ENCODE data around the gene KDM6A.
"Not testable (repeated sequence)": the region's sequence is repeated elsewhere in the genome, so short reads cannot be mapped to it uniquely, and the experiment has no call there.

The KDM6A gene

DNA sequence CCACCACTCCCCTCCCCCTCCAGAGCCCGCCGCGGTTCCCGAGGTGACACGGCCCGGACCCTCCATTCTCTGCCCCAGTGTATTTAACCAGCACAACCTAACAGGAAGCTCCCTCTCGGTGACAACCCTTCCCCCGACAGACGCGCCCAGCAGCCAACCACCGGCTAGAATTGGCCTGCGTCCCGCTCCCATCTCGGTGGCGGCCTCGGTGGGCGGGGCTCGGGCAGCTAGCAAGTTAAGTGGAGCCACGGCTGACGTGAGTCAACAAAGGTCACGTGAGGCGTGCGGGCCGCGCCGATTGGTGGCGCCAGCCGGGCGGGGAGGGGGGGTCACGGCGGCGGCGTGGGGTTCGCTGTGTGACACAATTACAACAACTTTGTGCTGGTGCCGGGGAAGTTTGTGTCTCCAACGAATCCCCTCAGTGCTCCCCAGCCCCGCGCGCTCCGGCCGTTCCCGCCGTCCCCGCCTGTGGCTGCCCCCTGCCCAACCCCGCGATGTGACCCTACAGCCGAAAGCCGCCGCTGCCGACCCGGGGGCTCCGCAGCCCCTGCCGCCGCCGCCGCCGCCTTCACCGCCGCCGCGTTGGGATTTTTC, at the start of gene KDM6A:
TSS of gene KDM6A (plus strand) at position 368 of the 594 bp plus-strand sequence. CDS start 364 bp downstream, outside the sequence.
- Histone ChIP-seq H3K4me3 (peak within 1 kb of the TSS; percentile 90), H3K4me1 (peaks cover 28% of the 10 kb centered on the region), H4K20me1 (peaks cover 20% of the 10 kb centered on the region), H3K9ac (peak within 1 kb of the TSS; percentile 97), H3K36me3 (peaks cover 2% of the 10 kb centered on the region; the same call in 1 of the 2 replicates), H3K4me2 (peak within 1 kb of the TSS; percentile 89), H3K27me3 (no peaks in the 10 kb centered on the region), H3K9me3 (no peaks in the 10 kb centered on the region), H3K27ac (peak within 1 kb of the TSS; percentile 98)
- TF ChIP-seq Cebpa-rat (IDR thresholded peaks at IDR 0.05): no peak

DNA sequence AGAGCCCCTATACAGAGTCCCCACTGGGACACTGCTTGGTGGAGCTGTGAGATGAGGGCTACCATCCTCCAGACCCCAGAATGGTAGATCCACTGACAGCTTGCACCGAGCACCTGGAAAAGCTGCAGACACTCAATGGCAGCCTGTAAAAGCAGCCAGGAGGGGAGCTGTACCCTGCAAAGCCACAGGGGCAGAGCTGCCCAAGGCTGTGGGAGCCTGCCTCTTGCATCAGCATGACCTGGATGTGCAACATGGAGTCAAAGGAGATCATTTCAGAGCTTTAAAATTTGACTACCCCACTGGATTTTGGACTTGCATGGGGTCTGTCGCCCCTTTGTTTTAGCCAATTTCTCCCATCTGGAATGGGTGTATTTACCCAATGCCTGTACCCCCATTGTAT, 49.8 kb upstream of the KDM6A start:
- H3K27me3 ChIP-seq, H3K4me2 ChIP-seq, H4K20me1 ChIP-seq, H3K9me3 ChIP-seq, H3K36me3 ChIP-seq, H3K27ac ChIP-seq, H3K9ac ChIP-seq, H3K4me1 ChIP-seq, H3K4me3 ChIP-seq: not testable (repeated sequence)

DNA sequence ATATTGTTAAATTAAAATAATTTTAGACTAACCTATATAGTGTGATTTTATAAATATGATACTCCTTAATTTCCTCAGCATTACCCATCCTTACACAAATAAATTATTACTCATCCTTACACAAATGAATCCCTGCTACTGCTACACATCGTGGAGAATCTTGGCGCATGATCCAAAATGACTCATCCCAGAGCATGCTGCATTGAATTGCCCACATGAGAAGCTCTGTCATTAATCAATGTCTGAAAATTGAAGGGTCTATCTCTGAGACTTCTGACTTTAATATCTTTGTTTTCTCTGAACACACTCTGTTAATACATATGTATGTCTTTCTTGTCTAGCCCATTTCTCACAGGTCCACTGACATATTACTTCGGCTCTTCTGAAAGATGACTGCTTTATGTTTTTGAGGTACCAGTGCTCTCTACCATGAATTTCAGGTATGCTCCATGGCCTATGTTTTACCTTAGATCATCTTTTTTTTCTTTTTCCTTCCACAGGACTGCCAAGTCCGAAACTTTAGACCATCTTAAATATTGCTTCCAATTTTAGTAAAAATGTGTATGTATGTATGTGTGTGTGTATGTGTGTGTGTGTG, 44.9 kb upstream of the KDM6A start:
- H3K4me1 ChIP-seq: no peaks in the 10 kb centered on the region
- TF ChIP-seq Cebpa-rat (IDR thresholded peaks at IDR 0.05): no peak
- no peaks in the 10 kb centered on the region for H4K20me1 ChIP-seq
- H3K4me2 ChIP-seq: no peak overlapping the region
- H3K9me3 ChIP-seq: no peaks in the 10 kb centered on the region
- no peaks in the 10 kb centered on the region for H3K27me3 ChIP-seq
- no peaks in the 10 kb centered on the region for H3K36me3 ChIP-seq
- no peak overlapping the region for H3K27ac ChIP-seq
- H3K9ac ChIP-seq: no peak overlapping the region
- H3K4me3 ChIP-seq: no peak overlapping the region

DNA sequence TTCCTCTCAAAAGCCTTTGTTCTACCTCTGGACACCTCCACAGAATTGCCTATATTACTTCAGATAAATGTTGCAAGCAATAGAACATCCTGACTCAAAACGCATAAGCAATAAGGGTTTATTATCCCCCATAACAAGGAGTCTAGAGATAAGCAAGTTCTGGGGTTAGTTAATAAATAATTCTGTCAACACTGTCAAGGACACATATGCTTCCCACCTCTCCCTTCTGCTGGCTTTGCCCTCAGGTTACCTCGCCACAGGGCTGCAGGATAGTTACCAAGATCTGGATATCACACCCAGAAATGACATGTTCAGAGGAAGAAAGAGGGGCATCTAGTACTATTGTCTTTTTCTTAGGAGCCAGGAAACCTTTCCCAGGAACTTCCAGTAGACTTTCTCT, 43.2 kb upstream of the KDM6A start:
- Histone ChIP-seq H3K4me2 (no peak overlapping the region), H3K9ac (no peak overlapping the region), H3K9me3 (no peaks in the 10 kb centered on the region), H4K20me1 (no peaks in the 10 kb centered on the region), H3K27ac (no peak overlapping the region), H3K4me1 (no peaks in the 10 kb centered on the region), H3K4me3 (no peak overlapping the region), H3K36me3 (no peaks in the 10 kb centered on the region), H3K27me3 (no peaks in the 10 kb centered on the region)
- TF ChIP-seq Cebpa-rat (IDR thresholded peaks at IDR 0.05): no peak

- no peak overlapping the region for H3K4me2 ChIP-seq
- H3K9ac ChIP-seq: no peak overlapping the region
- H4K20me1 ChIP-seq: no peaks in the 10 kb centered on the region
- H3K36me3 ChIP-seq: no peaks in the 10 kb centered on the region
- no peak for TF ChIP-seq Cebpa-rat (IDR thresholded peaks at IDR 0.05)
- no peak overlapping the region for H3K4me3 ChIP-seq
- no peak overlapping the region for H3K27ac ChIP-seq
- H3K4me1 ChIP-seq: no peaks in the 10 kb centered on the region
- H3K27me3 ChIP-seq: no peaks in the 10 kb centered on the region
- no peaks in the 10 kb centered on the region for H3K9me3 ChIP-seq
Observed at GRCh38 chrX:44842550-44843317, 30.3 kb upstream of the KDM6A start.

DNA sequence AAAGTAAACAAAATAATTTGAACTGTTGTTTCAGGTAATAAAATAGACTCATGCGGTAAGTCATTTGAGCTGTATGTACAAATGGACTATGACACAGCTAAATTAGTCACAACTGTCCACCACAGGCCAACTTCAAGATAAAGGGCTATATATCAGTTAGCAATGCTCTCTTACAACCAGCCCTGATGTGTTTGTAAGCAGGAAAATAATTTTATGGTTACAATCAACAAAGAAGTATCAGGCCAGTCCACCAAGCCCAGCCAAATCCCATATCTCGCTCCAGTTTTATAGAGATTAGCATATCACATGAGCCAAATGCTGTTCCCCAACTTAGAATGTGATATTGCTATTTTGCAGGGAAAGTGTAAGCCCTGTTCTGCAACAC, 29.7 kb upstream of the KDM6A start:
- Histone ChIP-seq H3K4me2 (no peak overlapping the region), H3K36me3 (no peaks in the 10 kb centered on the region), H3K4me1 (no peaks in the 10 kb centered on the region), H4K20me1 (no peaks in the 10 kb centered on the region), H3K9me3 (no peaks in the 10 kb centered on the region), H3K9ac (no peak overlapping the region), H3K4me3 (no peak overlapping the region), H3K27ac (no peak overlapping the region), H3K27me3 (no peaks in the 10 kb centered on the region)
- TF ChIP-seq Cebpa-rat (IDR thresholded peaks at IDR 0.05): no peak

GRCh38 chrX:44843753-44844152, 29.2 kb upstream of the KDM6A start, which contains the start of gene DUSP21:
Gene DUSP21, plus strand, starts transcription at chrX:44844021. Its CDS starts 112 bp downstream, at chrX:44844133.
- Histone ChIP-seq H3K36me3 (no peaks in the 10 kb centered on the region), H3K4me1 (no peaks in the 10 kb centered on the region), H3K9ac (no peak within 1 kb of the TSS), H4K20me1 (no peaks in the 10 kb centered on the region), H3K9me3 (no peaks in the 10 kb centered on the region), H3K27me3 (no peaks in the 10 kb centered on the region), H3K4me3 (no peak within 1 kb of the TSS), H3K4me2 (no peak within 1 kb of the TSS), H3K27ac (no peak within 1 kb of the TSS)
- no peak for TF ChIP-seq Cebpa-rat (IDR thresholded peaks at IDR 0.05)

DNA sequence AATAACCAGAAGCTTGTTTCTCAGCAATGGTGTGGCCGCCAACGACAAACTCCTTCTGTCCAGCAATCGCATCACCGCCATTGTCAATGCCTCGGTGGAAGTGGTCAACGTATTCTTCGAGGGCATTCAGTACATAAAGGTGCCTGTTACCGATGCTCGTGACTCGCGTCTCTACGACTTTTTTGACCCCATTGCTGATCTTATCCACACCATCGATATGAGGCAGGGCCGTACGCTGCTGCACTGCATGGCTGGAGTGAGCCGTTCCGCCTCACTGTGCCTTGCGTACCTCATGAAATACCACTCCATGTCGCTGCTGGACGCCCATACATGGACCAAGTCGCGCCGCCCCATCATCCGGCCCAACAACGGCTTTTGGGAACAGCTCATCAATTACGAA, 28.8 kb upstream of the KDM6A start:
- no peak for TF ChIP-seq Cebpa-rat (IDR thresholded peaks at IDR 0.05)
- H3K4me1 ChIP-seq: no peaks in the 10 kb centered on the region

DNA sequence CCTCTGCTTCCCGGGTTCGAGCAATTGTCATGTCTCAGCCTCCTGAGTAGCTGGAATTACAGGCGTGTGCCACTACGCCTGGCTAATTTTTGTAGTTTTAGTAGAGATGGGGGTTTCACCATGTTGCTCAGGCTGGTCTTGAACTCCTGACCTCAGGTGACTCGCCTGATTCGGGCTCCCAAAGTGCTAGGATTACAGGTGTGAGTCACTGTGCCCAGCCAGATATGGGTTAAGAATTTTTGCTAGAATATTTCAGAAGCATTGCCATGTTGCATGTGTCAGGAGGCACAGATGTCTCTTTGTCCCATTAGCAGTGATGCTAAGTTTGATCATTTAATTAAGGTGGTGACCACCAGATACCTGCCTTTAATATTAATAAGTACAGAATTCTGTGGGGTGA, 22.1 kb upstream of the KDM6A start:
- H3K27me3 ChIP-seq, H3K9me3 ChIP-seq, H3K36me3 ChIP-seq, H3K4me3 ChIP-seq, H3K4me1 ChIP-seq, H3K4me2 ChIP-seq, H3K9ac ChIP-seq, H3K27ac ChIP-seq, H4K20me1 ChIP-seq: not testable (repeated sequence)

More for the DNA sequence above, 28.8 kb upstream of the KDM6A start:
- no peaks in the 10 kb centered on the region for H3K36me3 ChIP-seq
- H4K20me1 ChIP-seq: no peaks in the 10 kb centered on the region
- H3K9ac ChIP-seq: no peak overlapping the region
- H3K27ac ChIP-seq: no peak overlapping the region
- no peak overlapping the region for H3K4me3 ChIP-seq
- H3K4me2 ChIP-seq: no peak overlapping the region
- H3K27me3 ChIP-seq: no peaks in the 10 kb centered on the region
- H3K9me3 ChIP-seq: no peaks in the 10 kb centered on the region

DNA sequence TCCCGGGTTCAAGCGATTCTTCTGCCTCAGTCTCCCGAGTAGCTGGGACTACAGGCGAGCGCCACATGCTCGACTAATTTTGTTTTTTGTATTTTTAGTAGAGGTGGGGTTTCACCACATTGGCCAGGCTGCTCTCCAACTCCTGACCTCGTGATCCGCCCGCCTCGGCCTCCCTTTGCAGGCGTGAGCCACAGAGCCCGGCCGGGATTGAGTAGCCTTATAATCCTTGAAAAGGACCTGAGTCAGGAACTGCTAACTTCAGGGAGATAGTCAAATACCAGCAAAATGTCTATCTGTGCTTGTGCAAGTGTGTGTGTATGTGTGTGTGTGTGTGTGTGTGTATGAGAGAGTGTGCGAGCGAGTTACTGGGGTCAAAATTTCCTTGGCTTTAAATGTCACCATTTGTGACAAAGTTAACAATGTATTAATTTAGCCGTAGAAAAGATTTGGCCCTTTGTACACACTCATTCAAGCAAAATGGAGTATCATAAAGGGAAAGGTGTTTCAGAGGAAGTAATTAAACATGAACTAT, 1.8 kb upstream of the KDM6A start:
- Histone ChIP-seq H3K4me3 (peak overlapping the region; percentile 90), H3K9ac (peak overlapping the region; percentile 97; the same call in 1 of the 2 replicates), H3K4me2 (peak overlapping the region; percentile 80), H3K9me3 (no peaks in the 10 kb centered on the region), H3K27me3 (no peaks in the 10 kb centered on the region), H3K4me1 (peaks cover 26% of the 10 kb centered on the region), H3K27ac (peak overlapping the region; percentile 95), H4K20me1 (peaks cover 15% of the 10 kb centered on the region), H3K36me3 (no peaks in the 10 kb centered on the region)
- TF ChIP-seq Cebpa-rat (IDR thresholded peaks at IDR 0.05): no peak

Data from BLaER1 (cell line).